DMS153 (cell line): ENCODE results near the gene ALOX15.
"Not testable (repeated sequence)": the region's sequence is repeated elsewhere in the genome, so short reads cannot be mapped to it uniquely, and the experiment has no call there.

ENCODE experiments used
- DNase-seq: peaks from one replicate; lab custom pipeline; 2025; lab: John Stamatoyannopoulos, UW

Gene ALOX15

DNA sequence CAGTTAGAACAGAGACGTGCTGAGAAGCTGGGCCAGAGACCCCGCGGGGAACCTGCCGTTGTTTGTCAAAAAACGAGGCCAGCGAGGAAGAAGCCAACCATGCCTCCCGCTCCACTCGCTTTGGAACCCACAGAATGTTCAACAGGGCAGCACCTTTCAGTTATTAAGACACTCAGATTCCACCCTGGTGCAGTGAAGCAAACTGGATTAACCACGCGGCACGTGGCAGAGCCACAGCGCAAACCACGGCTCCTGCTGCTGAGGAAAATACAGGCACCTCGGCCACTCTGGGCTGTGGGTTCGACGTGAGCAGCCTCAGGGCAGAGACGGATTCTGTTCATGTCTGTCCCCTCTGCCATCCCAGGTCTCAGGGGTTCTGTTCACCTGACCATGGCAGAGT, 24.4 kb downstream of the ALOX15 start:
- DNase-seq, result no peak

DNA sequence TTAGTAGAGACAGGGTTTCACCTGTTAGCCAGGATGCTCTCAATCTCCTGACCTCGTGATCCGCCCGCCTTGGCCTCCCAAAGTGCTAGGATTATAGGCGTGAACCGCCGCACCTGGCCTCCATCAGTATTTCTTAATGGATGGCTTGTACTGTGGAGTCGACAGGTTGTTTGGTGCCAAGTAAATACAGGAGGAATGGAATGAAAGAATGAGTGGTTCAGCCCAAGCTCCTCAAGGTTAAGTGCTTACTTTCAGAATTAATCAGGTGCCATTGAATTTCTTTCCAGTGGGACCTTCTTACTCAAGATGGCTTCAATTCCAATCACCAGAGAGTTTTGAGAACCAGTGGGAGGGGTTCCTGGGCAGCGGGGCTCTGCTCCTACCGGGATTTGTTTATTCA, 25.0 kb downstream of the ALOX15 start:
- DNase-seq, result no peak

DNA sequence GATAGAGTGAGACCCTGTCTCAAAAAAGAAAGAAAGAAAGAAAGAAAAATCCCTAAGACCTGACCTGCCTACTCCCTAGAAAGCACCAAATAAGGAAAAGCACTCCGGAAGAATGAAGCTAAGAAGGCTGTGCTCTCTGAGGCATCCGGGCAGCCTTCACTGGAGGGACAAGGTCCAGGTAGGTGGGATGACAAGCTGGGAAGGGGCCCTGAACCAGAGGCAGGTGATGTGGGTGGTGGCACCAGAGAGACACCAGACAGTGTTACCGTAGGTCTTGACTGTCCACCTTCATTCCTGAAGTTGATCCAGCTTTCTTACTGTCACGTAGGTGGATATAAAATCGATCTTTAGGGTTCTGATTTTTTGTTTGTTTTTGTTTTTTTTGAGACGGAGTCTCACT, 30.8 kb downstream of the ALOX15 start:
- DNase-seq, result no peak

DNA sequence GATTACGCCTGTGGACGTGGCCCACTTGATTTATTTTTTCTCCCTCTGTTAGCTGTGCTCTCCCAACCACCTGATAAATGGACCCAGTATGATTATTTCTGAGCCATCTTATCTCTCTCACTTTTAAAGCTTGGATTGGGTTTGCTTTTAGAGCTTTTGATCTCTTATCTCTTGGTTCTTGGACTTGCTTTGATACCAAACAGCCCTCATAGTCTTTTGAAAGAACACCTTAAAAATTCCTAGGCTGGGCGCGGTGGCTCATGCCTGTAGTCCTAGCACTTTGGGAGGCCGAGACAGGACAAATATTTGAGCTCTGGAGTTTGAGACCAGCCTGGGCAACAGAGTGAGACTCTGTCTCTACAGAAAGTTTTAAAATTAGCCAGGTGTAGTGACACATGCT, 31.3 kb downstream of the ALOX15 start:
- no peak for DNase-seq

DNA sequence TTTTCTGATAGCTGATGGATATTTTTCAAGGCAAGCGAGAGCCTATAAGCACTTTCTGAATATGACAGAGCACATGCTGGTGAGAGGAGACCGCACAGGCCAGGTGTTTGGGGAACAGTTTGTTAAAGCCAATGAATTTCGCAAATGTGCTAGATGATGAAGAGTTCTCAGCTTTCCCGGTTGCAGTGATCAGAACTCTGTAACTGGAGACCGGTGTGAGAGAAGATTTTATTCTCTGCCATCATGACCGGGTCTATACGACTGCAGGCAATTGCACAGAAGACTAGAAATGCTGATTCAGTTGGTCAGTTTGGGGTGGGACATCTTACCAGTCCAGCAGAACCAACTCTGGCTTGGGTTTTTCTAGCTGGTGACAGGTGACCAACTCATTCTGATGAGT, 31.7 kb downstream of the ALOX15 start:
- DNase-seq, result no peak

DNA sequence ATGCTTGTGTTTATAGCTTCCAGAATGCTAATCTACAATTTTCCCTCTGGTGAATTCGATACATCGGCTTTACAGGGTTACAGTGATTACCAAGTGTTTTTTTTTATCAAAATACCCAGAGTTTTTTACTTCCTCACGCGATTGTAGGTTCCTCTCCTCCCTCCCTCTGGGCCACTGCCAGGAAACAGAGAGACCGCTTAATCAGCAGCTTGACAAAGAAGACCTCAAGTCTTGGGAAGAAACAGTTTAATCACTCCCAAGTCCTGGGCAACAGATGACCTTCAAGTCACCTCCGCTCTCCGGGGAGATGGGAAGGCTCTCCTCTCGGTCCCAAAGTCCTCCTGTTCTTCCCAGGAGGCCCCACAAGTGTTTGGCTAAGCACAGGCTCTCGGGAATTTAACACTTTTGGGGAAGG, 33.7 kb downstream of the ALOX15 start:
- no peak for DNase-seq

DNA sequence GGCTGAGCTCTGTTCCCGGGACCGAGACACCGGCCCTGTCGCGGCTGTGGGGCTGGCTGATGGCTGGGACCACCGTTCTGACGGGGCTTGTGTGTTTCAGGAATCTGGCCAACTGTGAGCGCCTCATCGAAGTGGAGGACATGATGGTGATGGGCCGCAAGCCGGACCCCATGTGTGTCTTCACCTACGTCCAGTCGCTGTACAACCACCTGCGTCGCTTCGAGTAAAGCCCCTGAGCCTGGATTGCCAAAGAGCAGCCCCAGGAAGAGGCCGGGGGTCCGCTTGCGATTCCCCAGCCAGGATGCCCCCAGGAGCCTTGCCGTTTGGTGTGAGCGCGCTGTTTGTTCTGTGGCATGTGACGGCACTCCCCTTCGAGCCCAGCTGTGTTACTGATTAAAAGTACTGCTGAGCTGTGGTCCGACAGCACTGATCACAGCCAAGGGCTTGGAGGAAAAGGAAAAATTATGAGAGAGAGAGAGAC, 34.2 kb downstream of the ALOX15 start:
- DNase-seq, result no peak

DNA sequence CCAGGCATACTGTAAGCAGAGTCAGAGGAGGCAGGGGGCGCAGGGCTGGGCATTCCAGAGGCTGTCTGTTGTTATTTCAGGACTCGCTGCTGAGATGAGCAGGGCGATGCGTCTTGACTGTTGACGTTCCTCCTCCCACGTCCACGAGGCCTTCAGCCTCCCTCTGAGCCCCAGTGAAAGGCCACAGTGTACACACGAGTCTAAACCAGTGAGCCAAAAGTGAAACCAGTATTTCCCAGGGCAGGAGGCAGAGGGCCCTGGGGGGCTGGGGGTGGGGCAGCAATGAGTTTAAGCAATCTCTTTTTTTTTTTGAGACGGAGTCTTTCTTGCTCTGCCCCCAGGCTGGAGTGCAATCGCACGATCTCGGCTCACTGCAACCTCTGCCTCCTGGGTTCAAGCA, 35.7 kb downstream of the ALOX15 start:
- no peak for DNase-seq

DNA sequence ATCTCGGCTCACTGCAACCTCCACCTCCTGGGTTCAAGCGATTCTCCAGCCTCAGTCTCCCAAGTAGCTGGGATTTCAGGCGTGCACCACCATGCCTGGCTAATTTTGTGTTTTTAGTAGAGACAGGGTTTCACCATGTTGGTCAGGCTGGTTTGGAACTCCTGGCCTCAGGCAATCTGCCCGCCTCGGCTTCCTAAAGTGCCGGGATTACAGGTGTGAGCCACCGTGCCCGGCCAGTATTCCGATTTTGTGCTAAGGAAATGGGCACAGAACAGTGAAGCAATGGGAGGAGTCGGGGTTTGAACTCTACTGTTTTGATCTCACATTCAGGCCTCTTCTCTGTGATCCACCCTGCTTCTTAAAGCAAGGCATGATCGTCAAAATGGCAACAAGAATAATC, 36.7 kb downstream of the ALOX15 start:
- DNase-seq, result not testable (repeated sequence)

DNA sequence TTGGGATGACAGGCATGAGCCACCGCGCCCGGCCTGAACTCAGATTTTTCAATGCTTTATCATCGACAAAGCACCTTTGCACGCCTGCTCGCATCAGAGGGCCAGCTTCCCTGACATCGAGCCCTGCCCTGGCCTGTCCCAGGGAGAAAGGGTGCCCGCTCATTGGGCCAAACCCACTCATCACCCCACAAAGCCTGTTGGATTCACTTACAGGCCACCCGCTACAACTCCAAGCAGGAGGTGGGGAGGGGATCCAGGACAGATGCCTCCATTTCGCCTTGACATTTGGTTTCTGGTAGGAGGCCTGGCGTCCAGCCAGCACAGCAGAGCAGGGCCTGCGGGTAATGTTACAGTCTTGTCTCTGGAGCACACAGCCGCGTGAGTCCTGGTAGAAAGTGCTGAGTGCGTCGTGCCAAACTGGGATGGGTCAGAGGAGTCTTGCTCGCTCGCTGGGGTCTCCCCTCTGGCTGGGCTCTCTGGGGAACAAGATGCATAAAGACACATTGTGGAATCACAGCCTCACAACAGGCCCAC, 37.3 kb downstream of the ALOX15 start:
- DNase-seq, result no peak

DNA sequence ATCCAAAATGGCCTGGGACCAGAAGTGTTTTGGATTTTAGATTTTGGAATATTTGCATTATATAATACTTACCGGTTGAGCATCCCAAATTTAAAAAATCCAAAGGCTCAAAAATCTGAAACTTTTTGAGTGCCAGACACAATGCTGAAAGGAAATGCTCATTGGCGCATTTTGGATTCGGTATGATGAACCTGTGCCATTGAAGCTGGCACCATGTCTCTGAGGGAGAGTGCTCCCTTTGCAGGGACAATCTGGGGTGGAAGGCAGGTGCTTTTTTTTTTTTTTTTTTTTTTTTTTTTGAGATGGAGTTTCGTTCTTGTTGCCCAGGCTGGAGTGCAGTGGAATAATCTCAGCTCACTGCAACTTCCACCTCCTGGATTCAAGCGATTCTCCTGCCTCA, 39.4 kb downstream of the ALOX15 start:
- DNase-seq, result no peak

DNA sequence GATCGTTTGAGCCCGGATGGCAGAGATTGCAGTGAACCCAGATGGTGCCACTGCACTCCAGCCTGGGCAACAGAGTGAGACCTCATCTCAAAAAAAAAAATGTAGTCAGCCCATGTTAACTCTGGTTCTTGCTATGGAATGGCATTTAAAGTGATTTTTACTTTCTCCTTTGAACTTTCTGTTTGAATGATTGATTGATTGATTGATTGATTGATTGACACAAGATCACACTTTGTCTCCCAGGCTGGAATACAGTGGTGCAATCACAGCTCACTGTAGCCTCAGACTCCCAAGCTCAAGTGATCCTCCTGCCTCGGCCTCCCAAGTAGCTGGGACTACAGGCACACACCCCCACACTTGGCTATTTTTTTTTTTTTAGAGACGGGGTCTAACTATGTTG, 40.2 kb downstream of the ALOX15 start:
- no peak for DNase-seq

DNA sequence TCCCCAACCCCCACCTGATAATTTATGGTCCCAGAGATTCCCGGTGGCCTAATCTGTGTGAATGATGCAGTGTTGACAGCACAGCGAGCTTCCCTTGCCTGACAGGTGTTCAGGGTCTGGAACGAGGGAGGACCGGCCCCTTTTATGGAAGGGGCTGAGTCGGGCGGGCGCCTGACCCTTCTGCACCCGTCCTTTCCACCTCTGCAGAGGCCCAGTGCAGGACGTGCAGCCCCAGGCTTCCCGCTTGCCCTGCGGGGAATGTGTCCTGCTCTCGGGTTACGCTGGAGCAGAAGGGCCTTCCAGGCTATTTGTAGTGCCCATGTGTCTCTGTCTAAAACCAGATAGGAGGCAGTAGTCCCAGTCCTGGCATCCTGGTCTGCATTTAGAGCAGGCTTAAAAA, 40.9 kb downstream of the ALOX15 start:
- DNase-seq, result no peak

DNA sequence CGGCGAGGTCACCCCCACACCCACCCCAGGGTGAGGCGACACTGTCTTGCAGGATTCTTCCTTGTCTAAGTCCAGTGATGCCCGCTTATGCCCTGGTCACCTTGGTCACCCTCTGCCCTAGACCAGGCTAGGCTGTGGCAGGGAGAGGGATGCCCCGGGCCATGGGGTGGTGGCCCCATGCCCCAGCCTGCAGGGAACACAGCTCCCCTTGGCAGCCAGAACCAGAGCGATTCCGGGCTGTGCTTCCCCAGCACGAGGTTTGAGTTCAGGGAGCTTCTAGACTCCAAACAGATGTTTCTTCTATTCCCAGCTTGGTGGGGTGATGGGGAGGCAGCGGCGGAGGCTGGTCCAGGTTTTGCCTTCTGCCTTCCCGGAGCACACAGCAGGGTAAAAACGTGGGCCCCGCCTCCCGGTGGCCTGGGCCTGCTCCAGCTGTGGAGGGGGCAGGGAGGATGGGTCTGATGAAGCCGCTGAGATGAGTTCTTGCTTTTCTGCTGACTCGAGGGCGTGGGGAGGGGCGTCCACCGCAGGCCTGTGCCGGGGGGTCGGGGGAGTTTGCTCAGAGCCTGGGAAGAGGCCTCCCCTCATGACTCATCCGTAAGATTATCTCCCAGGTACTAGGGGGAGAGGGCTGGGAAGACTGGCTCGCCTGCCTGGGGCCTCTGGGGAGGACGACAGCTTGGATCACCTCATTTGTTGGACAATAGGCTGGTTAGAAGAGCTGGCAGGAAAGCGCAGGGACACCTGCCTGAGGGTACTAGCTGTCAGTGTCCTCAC, 41.8 kb downstream of the ALOX15 start:
- DNase-seq, result no peak

DNA sequence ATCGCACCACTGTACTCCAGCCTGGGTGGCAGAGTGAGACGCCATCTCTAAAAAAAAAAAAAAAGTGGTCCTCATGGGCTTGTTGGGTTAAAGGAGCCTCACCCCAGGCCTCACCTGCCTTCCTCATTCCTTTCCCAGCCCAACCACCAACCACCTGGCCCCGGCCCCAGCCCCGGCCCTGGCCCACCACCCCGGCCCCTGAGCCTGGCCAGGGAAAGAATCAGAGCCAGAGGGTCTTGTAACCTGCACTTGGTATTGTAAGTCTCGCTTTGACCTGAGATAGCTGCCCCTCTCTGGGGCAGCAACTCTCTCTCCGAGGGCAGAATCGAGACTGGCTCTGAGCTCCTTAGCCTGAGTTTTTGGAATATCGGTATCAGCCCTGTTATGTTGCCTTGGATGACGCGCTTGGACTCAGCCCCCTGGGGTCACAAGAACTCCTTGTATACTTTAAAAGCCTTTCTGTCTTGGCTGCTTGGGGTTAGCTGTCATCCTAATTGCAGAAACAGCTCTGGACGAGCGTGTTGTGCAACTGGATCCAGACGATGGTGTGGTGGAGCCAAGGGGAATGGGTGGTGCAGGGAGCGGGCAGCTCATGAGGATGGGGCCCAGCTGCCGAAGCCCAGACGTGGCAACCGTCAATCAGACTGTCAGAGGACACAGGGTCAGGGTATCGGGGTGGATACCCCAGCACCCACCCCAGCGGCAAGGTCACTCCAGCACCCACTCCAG, 42.5 kb downstream of the ALOX15 start:
- no peak for DNase-seq

DNA sequence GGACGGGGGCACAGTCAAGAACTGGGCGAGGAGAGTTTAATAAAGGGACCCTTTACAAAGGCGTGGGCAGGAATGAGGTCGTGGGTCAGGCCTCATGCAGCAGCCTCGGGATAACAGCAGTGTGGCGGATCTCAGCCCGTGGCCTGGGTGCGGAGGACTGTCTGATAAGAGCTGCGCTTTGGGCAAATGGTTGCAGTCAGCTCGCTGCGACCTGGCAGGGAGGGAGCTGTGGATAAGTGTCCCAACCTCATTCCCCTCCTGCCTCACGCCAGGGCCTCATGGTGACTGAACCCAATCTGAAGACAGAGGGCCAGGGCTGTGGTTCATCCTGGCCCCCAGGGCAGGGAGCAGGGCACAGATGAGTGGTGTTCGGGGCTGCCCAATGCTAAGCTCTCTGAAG, 43.5 kb downstream of the ALOX15 start:
- no peak for DNase-seq

DNA sequence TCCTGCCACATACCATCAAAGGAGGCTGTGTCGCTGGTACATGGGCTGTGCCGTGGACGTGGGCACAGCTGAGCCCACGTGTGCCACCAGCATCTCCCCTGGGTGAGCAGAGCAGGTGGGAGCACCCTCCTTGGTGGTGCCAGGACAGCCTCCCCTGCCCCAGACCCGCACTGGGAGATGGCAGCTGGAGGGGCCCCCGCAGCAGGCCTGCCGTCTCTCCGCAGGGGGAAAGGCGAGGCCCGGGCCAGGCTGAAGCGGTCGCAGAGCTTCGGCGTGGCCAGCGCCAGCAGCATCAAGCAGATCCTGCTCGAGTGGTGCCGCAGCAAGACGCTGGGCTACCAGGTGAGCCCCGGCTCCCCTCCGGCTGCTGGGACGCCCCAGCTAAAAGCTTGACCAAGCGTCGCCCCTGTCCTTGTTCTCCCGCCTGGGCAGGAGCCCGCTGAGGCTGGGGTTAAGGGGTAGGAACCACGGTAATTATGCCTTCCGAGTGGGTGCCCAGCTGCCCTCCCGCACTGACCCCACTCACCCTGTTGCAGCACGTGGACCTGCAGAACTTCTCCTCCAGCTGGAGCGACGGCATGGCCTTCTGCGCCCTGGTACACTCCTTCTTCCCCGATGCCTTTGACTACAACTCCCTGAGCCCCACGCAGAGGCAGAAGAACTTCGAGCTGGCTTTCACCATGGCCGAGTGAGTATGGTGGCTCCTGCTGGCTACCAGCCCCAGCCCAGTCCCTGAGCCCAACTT, 44.7 kb downstream of the ALOX15 start:
- DNase-seq, result no peak

DNA sequence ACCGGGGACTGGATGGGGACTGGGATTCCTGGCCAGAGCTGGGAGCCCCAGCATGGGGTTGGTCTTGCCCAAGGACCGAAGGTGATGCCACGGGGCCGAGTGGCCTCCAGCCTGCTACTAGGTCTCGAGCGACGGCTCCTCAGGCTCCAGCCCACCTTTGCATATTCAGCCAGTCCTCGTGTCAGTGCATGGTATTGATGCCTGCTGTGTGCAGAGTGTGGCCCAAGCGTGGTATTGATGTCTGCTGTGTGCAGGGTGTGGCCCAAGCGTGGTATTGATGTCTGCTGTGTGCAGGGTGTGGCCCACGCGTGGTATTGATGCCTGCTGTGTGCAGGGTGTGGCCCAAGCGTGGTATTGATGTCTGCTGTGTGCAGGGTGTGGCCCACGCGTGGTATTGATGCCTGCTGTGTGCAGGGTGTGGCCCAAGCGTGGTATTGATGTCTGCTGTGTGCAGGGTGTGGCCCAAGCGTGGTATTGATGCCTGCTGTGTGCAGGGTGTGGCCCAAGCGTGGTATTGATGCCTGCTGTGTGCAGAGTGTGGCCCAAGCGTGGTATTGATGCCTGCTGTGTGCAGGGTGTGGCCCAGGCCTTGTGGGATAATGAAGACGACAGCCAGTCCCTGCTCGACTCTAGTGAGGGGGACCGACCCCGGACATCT, 45.7 kb downstream of the ALOX15 start:
- not testable (repeated sequence) for DNase-seq

DNA sequence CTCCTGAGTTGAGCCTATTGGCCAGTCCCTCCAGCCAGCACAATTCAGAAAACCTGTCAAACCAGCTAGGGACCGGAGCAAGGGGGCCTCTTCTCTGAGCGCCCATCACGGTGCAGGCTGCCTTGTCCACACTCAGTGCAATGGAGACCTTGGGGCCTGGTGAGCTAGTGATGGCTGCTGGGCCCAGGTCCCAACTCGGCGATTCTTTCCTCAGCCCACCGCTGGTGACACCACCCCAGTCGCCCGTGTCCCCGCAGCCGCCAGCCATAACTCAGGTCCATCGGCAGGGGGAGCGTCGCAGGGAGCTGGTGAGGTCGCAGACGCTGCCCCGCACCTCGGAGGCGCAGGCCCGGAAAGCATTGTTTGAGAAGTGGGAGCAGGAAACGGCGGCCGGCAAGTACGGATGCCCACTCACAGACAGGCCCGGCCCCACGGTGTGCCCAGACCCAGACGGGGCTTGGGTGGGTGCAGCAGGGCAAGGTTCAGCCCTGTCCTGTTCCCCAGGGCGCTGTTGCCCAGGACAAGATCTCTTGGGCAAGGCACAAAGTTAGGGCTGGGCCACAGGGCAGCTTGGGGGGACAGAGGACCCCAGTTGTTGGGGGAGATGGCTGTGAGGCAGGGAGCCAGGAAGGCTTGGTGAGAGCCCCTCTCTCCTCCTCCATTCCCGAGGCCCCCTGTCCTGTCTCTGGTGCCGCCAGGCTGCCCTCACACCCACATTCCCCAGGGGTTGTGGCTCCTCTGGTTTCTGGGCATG, 46.4 kb downstream of the ALOX15 start:
- DNase-seq, result no peak

DNA sequence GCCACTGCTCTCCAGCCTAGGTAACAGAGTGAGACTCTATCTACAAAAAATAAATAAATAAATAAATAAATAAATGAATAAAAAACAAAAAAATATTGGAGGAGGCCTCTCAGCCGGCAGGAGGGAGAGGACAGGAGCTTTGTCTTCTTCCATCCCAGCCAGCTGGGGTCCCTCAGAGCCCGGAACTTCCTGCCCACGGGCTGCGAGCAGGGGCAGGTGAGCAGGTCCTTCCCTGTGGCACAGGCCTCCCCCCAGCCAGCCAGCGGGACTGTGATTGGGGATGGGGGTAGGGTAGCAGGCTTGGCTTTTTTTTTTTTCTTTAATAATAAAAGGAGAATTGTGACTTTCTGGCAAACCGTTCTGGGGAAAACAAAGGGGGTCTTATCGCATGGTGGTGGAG, 47.1 kb downstream of the ALOX15 start:
- DNase-seq, result no peak

DNA sequence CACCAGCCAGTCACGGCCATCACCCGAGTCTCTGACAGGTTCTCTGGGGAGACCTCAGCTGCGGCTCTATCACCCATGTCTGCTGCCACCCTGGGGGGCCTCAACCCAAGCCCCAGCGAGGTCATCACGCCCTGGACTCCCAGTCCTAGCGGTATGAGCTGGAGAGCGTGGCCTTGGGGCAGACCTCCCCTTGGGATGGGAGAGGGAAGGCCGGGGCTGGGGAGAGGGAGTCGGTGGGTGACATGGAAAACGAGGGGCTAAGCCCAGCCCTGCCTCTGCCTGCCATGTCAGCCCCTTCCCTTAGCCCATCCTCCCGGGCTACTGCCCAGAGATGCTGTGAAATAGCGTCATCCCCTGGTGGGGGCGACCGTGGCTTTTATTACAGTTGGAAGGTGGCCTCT, 48.5 kb downstream of the ALOX15 start:
- DNase-seq, result no peak
